ENCODE data around the gene SOX1.

The SOX1 gene

DNA sequence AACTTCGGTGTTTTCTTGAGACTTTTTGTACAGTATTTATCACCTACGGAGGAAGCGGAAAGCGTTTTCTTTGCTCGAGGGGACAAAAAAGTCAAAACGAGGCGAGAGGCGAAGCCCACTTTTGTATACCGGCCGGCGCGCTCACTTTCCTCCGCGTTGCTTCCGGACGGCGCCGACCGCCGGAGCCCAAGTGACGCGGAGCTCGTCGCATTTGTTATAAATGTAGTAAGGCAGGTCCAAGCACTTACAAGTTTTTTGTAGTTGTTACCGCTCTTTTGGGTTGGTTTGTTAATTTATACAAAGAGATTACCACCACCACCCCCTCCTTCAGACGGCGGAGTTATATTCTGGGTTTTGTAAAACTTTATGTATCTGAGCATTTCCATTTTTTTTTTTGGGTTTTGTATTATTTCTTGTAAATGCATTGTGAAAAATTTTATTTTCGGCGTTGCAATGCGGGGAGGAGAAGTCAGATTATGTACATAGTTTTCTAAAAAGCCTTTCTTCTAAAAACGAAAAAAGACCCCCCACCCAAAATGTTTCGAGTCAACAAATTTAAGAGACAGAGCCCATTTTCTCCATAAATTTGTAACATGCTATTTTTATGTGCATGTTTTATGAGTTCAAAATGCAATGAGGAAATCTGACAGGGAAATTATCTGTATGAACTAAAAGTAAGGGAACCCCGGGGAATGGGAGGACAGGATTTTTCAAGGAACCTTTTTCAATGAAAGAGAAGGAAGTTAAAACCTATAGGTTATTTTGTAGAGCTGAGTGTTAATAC, 2.3 kb downstream of the SOX1 start:
- Histone ChIP-seq H3F3A (ENCODE audit: insufficient read depth, low read length) (no peaks in the 10 kb centered on the region), H4K20me1 (ENCODE audit: insufficient read depth, low read length) (no peaks in the 10 kb centered on the region), H3K79me2 (ENCODE audit: insufficient read depth, low read length) (no peaks in the 10 kb centered on the region), H3K4me3 (ENCODE audit: low read depth, low read length, poor library complexity, severe bottlenecking) (no peak overlapping the region), H3K4me1 (ENCODE audit: insufficient read depth, low read length, severe bottlenecking) (no peaks in the 10 kb centered on the region), H3K9ac (ENCODE audit: low read length) (no peak overlapping the region), H2AFZ (ENCODE audit: low read length) (no peak overlapping the region), H3K9me2 (ENCODE audit: low read depth, low read length) (no peaks in the 10 kb centered on the region), H3K9me3 (ENCODE audit: low read length) (no peaks in the 10 kb centered on the region), H3K27me3 (ENCODE audit: insufficient read depth, low read length) (no peaks in the 10 kb centered on the region), H3K27ac (ENCODE audit: low read depth, low read length, poor library complexity, severe bottlenecking) (no peak overlapping the region), H3K4me2 (ENCODE audit: low read length) (no peak overlapping the region), H3K36me3 (ENCODE audit: insufficient read depth, low read length) (no peaks in the 10 kb centered on the region)
- TF ChIP-seq, protein P1, sequence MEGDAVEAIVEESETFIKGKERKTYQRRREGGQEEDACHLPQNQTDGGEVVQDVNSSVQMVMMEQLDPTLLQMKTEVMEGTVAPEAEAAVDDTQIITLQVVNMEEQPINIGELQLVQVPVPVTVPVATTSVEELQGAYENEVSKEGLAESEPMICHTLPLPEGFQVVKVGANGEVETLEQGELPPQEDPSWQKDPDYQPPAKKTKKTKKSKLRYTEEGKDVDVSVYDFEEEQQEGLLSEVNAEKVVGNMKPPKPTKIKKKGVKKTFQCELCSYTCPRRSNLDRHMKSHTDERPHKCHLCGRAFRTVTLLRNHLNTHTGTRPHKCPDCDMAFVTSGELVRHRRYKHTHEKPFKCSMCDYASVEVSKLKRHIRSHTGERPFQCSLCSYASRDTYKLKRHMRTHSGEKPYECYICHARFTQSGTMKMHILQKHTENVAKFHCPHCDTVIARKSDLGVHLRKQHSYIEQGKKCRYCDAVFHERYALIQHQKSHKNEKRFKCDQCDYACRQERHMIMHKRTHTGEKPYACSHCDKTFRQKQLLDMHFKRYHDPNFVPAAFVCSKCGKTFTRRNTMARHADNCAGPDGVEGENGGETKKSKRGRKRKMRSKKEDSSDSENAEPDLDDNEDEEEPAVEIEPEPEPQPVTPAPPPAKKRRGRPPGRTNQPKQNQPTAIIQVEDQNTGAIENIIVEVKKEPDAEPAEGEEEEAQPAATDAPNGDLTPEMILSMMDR (IDR thresholded peaks at IDR 0.05; ENCODE audit: low read length): no peak
- no peak for TF ChIP-seq EZH2 (IDR thresholded peaks at IDR 0.05; ENCODE audit: borderline replicate concordance, low read length)

DNA sequence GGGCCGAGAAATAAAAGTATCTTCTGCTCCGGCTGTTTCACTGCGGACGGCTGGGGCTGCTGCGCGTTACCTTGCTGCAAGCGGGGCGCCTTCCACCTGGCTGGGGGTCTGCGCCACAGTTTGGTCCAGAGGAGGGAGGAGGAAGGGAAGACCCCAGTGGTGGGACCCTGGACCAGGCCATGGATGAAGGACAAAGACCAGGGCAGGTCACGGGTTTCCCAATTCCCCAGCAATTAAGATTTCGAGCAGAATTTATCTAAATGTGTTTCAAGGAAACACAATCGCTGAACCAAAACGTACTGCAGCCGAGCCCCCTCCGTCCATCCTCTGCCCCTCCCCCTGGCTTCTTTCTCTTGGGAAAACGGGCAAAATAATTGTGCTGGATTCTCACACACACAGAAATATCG, 2.9 kb downstream of the SOX1 start:
- no peaks in the 10 kb centered on the region for H3K79me2 ChIP-seq (ENCODE audit: insufficient read depth, low read length)
- no peaks in the 10 kb centered on the region for H3K27me3 ChIP-seq (ENCODE audit: insufficient read depth, low read length)
- no peak overlapping the region for H3K4me3 ChIP-seq (ENCODE audit: low read depth, low read length, poor library complexity, severe bottlenecking)
- H3K4me1 ChIP-seq (ENCODE audit: insufficient read depth, low read length, severe bottlenecking): no peaks in the 10 kb centered on the region
- no peaks in the 10 kb centered on the region for H3F3A ChIP-seq (ENCODE audit: insufficient read depth, low read length)
- no peaks in the 10 kb centered on the region for H3K36me3 ChIP-seq (ENCODE audit: insufficient read depth, low read length)
- no peak overlapping the region for H3K27ac ChIP-seq (ENCODE audit: low read depth, low read length, poor library complexity, severe bottlenecking)
- no peaks in the 10 kb centered on the region for H4K20me1 ChIP-seq (ENCODE audit: insufficient read depth, low read length)
- TF ChIP-seq, protein P1 (IDR thresholded peaks at IDR 0.05; ENCODE audit: low read length): no peak
- H3K4me2 ChIP-seq (ENCODE audit: low read length): no peak overlapping the region
- H3K9me3 ChIP-seq (ENCODE audit: low read length): no peaks in the 10 kb centered on the region
- no peaks in the 10 kb centered on the region for H3K9me2 ChIP-seq (ENCODE audit: low read depth, low read length)
- no peak overlapping the region for H2AFZ ChIP-seq (ENCODE audit: low read length)
- H3K9ac ChIP-seq (ENCODE audit: low read length): no peak overlapping the region

- H3K9me3 ChIP-seq (ENCODE audit: low read length): no peaks in the 10 kb centered on the region
- H4K20me1 ChIP-seq (ENCODE audit: insufficient read depth, low read length): no peaks in the 10 kb centered on the region
- no peak overlapping the region for H3K27ac ChIP-seq (ENCODE audit: low read depth, low read length, poor library complexity, severe bottlenecking)
- H3F3A ChIP-seq (ENCODE audit: insufficient read depth, low read length): no peaks in the 10 kb centered on the region
- TF ChIP-seq, protein P1 (IDR thresholded peaks at IDR 0.05; ENCODE audit: low read length): no peak
- no peak for TF ChIP-seq EZH2 (IDR thresholded peaks at IDR 0.05; ENCODE audit: borderline replicate concordance, low read length)
- no peak overlapping the region for H3K4me2 ChIP-seq (ENCODE audit: low read length)
- H3K36me3 ChIP-seq (ENCODE audit: insufficient read depth, low read length): no peaks in the 10 kb centered on the region
- no peaks in the 10 kb centered on the region for H3K4me1 ChIP-seq (ENCODE audit: insufficient read depth, low read length, severe bottlenecking)
- no peak overlapping the region for H3K9ac ChIP-seq (ENCODE audit: low read length)
- no peak overlapping the region for H3K4me3 ChIP-seq (ENCODE audit: low read depth, low read length, poor library complexity, severe bottlenecking)
- H3K9me2 ChIP-seq (ENCODE audit: low read depth, low read length): no peaks in the 10 kb centered on the region
- H3K27me3 ChIP-seq (ENCODE audit: insufficient read depth, low read length): no peaks in the 10 kb centered on the region
- no peak overlapping the region for H2AFZ ChIP-seq (ENCODE audit: low read length)
- no peaks in the 10 kb centered on the region for H3K79me2 ChIP-seq (ENCODE audit: insufficient read depth, low read length)
These were observed 4.3 kb downstream of the SOX1 start for GRCh38 chr13:112071102-112071722.
